Stimulated activated CD4-positive, alpha-beta T cell treated with anti-CD3 and anti-CD28 coated beads, Interleukin-1b, Interleukin-23, amount 100 ng/mL, for 1 hour (primary cell): ENCODE measurements around the gene SEMA4D.

Experiments used
- DNase-seq, 2 donors: peaks; one replicate each; pipeline ENCODE4 v3.0.0-alpha.2; 2020; ENCODE audit warnings: low read depth in 2 of 2

The SEMA4D gene

DNA sequence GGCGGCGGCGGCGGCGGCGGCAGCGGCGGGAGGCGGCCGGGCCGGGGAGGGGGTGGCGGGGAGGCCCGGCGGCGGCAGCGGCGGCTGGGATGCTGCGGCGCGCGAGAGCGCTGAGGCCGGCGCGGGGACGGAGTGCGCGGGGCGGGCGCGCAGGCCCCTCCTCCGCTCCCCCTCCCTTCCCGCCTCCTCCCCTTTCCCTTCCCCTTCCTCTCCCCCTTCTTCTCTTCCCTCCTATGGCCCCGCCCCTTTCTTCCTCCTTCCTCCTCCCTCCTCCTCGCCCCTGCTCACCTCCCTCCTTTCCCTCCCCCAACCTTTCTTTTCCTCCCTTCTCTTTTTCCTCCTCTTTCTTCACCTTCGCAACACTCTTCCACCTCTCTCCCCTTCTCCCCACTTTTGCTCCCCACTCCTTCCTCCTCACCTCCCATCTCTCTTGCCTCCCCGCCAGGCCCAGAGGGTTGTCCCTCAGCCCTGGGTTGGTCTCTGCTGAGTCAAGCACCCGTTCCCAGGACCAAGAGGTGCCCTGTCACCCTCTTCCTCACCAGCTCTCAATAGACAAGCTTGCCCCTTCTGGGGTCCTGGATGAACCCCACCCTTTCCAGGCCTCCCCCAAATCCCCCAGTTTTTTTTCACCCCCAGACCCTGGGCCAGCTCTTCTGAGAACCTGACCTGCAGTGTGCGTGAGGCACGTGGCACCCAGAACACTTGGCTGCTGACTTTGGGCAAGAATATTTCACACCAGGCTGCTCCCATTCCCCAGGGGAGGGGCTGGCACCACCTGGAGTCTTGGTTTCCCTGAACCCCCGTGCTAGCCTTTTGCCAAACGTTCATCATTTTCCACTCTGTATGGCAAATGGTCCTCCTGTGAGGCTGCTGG, at the start of gene SEMA4D:
TSS of gene SEMA4D (minus strand) at position 136 of the 874 bp plus-strand sequence. CDS start 92,657 bp downstream, outside the sequence.
- no peak for DNase-seq

DNA sequence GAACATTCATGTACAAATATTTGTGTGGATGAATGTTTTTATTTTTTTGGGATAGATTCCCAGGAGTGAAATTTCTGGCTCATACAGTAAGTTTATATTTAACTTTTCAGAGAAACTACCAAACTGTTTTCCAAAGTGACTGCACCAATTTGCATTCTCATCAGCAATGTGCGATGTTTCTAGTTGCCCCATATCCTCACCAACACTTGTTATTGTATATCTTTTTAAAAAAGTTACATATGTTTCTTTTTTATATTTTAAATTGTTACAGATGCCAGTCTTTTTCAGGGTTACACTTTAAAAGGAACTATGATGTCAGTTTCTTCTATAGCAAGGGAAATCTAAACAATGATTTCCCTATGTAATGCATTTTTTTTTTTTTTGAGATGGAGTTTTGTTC, 49.1 kb upstream of the SEMA4D start:
- DNase-seq, result no peak

GRCh38 chr9:89544279-89544661, 46.4 kb upstream of the SEMA4D start:
- DNase-seq, result no peak

GRCh38 chr9:89543621-89544278, 45.8 kb upstream of the SEMA4D start:
- no peak for DNase-seq

- DNase-seq, result no peak
These were observed 45.2 kb upstream of the SEMA4D start for GRCh38 chr9:89543111-89543510.

DNA sequence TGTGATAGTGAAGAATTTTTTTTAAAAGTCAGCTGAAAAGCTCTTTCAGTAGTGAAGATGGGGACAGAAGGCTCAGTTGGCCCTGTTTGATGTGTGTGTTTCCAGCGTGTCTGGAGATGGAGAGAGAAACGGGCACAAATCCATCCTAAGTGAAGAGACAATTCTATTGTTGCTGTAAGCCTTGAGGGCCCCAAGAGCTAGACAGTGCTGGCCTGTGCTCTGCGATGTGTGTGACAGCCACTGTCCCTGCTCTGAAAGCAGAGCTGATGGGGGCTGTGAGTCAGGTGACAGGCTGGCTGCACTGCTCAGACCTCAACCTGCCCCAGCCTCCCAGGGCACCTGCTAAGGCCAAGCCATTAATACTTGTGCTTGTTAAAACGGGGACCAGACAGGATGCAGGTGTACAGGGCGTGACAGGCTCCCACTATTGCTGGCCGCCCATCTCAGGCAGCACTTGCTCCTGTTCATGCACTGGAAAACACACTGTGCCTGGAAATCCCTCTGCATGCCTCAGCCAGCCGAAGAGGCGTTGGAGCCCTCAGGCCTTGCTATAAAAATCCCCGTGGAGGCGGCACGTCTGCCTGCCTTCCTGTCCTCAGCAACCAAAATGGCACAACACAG, 44.6 kb upstream of the SEMA4D start:
- DNase-seq, result no peak

DNA sequence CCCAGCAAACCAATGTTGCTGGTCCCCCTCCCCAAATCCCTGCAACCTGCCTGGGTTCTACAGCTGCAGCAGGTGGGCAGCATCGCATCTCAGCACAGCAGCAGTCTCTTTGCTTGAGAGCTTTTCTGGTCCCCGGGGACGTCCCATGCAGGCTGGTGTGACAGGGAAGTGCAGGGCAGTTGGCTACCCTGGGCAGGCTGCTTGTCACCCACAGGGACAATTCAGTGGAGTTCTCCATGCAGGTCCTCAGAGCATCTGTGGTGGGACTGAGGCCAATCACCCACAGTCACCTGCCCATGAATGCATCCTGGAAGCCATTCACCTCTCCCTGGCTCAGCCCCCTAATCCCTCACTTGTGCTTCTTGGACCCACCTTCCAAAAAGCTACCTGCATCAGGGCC, 43.9 kb upstream of the SEMA4D start:
- no peak for DNase-seq

- no peak for DNase-seq
These were observed 41.5 kb upstream of the SEMA4D start for GRCh38 chr9:89539374-89539773.

DNA sequence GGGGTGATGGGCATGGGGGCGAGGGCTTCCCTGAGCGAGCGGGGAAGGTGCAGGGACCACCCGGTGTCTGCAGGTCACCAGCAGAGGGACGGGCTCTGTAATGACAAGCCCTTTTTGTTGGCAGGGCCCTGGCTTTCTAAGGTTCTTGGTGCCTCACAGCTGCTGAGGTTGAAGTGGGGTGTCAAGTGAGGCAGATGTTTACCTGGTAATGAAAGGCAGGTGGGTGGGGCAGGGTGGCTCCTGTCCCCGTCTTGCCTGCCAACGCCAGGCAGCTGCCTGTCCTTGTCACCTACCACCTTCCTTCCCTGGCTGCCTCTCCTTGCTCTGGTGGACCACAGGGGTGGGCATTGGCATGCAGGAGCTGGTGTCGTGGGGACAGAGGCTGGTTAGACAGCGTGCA, 41.0 kb upstream of the SEMA4D start:
- DNase-seq, result no peak

DNA sequence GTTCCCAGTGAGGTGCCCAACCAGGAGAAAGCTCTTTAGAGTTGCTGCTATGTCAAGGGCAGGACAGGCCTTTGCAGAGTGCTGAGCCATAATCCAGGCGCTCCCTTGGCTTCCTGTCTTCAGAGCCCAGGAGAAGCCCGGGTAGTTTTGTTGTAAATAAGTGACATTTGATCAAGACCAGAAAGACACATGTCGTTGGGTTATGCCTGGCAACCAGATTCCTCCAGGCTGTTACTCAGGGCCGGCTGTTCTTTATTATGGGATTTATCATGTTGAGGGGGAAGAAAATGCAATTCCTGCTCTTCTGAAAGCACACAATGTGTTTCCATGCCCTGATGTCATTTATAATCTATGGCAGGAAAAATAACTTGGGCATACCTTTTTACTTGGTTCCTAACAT, 39.3 kb upstream of the SEMA4D start:
- no peak for DNase-seq

DNA sequence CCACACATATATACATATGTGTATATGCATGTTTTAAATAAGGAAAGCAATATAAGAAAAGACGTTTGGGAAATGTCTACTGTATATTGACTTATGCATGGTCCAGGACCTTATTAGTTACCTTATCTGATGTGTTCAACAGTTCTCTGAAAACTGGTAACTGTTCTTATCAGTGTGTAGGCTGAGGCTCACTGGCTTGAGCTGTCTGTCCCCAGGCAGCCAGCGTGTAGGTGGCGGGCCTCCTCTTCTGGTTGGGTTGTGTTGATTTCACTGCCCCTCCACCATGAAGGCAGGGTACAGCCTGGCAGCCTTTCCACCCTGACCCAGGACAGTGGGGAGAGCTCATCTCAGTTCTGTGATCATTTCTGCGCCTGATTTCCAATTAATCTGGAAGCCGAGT, 38.7 kb upstream of the SEMA4D start:
- DNase-seq, result no peak

GRCh38 chr9:89536145-89536574, 38.2 kb upstream of the SEMA4D start:
- DNase-seq, result no peak

DNA sequence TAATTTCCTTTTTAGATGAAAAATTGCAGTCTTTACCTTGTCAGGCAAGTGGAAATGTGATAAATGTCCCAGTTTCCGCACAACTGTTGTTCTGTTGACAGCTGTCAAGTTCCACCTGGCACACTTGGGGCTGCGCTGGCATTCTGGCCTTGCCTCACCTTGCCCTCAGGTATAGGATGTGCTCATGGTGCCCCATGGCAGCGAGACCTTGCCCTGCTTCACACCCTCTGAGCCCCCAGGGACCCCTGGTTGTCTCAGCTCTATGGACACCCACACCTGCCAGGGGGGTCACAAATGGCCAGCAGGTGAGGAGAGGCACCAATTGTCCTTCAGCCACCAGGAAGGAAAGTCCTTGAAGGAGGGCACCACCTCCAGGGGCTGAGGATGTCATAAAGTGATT, 37.5 kb upstream of the SEMA4D start:
- DNase-seq, result no peak

- DNase-seq, result no peak
These were observed 36.8 kb upstream of the SEMA4D start for GRCh38 chr9:89534515-89535287.

DNA sequence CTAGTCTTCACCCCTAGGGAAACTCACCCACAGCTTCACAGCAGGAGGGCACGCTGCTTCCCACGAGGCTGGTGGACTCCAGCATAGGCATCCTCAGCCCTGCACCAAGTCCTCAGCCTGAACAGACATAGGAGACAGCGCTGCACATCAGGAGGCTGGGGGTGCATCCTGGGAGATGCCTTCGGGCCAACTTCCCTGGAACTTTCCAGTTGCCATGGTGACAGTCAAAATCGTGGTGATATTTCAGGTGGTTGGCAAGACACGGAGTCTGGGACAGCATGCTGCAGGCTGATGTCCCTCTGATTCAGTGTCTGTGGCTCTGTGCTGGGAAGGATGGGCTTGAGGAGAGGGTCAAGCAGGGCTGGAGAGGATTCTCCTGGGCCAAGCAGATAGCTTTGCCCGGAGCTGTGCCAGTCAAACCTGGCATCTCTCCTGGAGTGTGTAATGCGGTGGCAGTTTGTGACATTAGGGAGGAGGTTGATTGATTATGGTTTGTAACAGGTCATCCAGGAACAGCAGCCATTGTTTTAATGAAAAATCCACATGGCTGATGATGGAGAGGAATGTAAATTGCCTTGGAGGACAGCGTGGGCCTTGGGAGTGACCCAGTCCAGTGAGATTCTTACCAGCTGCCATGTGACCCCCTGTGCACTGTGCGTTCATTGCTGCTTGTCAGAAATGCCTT, 35.6 kb upstream of the SEMA4D start:
- DNase-seq, result no peak

- no peak for DNase-seq
These were observed 35.0 kb upstream of the SEMA4D start for GRCh38 chr9:89532944-89533343.

DNA sequence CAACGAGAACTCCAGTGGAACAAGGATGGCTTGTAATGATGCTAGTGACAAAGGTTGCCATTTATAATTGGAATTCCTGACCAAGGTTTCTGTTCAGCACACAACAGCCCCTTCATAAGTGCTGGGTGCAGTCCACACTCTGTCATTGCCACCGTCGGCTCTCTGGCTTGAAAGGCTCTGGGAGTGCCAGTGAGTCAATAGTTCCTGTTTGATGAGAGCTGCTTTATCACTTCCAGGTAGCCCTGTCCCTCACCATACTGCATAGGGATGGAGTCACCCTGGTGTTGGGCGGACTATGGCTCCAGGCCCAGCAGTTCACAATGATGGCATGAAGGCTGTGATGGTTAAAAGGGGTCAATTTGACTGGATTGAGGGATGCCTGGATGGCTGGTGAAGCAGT, 34.6 kb upstream of the SEMA4D start:
- DNase-seq, result no peak

GRCh38 chr9:89531766-89532165, 33.9 kb upstream of the SEMA4D start:
- DNase-seq, result no peak

- no peak for DNase-seq
These were observed 32.8 kb upstream of the SEMA4D start for GRCh38 chr9:89530726-89531125.

DNA sequence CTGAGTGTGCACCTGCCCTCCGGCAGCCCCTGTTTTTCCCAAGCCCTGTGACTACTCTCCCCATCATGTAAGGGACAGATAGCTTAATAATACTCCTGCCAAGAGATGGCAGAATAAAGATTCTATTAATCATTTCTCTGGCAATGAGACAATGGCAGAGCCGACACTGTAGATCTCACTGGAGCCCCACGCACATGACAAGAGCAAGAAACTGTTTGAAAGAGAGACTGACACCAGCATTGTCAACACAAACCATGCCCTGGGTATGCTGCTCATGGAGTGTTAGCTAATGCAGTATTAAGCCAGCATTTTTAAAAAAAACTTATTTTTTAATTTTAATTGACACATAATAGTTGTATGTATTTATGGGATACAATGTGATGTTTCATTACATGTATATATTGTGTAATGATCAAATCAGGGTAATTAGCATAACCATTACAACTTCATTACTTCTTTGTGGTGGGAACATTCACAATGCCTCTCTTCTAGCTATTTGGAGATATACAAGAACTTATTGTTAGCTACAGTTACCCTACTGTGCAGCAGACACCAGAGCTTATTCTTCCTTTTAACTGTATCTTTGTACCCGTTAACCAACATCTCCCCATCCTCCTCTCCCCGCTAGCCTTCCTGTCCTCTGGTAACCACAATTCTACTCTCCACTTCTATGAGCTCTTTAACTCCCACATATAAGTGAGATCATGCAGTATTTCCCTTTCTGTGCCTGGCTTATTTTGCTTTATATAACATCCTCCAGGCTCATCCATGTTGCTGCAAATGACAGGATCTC, 31.5 kb upstream of the SEMA4D start:
- no peak for DNase-seq

DNA sequence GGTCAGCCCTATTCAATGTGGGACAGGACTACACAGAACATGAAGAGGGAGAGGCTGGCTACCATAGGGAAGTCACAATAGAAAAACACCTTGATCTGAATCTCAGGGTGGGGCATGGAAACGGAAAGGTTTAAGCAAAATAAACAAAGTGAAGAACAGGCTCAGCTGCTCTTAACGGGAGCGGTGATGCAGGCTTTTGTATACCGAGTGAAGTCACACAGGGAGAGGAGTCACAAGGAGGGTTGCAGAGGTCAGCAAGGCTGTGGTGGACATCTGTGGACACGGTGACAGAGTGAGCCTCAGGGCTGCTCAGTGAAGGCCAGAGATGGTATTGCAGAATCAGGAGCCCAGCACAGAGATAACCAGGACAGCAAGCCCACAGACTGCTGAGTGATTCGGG, 30.6 kb upstream of the SEMA4D start:
- DNase-seq, result no peak
